K562 (cell line): ENCODE measurements around the gene TRANK1. TPM values are rescaled to one million over a fixed set of nuclear protein-coding genes. Genes with fewer than 3 reads are reported as not detected.

ENCODE experiments used
- ATAC-seq: fragments of 200-7000 bp; cut with Tn5 transposase; 3 replicates; pipeline ENCODE4 v1.9.1; 2020; ENCODE audit warnings: moderate library complexity
- BruUV-seq: library from RNA; stranded (reverse); fragments of 400-500 nt; replicated peaks from 2 replicates; lab custom pipeline; 2021; lab: Mats Ljungman, UMichigan
- CTCF ChIA-PET: fragments of 300-600 bp; formaldehyde crosslinking; extraction: SDS; loops from one replicate; lab custom pipeline; 2021; ENCODE audit warnings: low intra/inter-chr PET ratio; lab: Yijun Ruan, JAX
- POLR2A ChIA-PET: fragments of 300-600, 350-650 bp; sonication (Branson Sonifier 250); formaldehyde crosslinking; extraction: SDS; loops from one replicate; lab custom pipeline; 2021; ENCODE audit warnings: antibody characterized with exemption, inconsistent platforms; lab: Yijun Ruan, JAX
- DNase-seq, 4 experiments: peaks; one replicate each; pipeline versions ENCODE4 v3.0.0 to v3.0.0-alpha.2; 2011 to 2018; ENCODE audit warnings: low spot score in 3 of 4, mixed read lengths in 3 of 4; ENCODE audit errors: extremely low read depth in 1 of 4
- FAIRE-seq: peaks from 2 replicates; lab custom pipeline; 2011; peaks lifted over from hg19 to GRCh38; lab: Jason Lieb, UNC
- H2AFZ ChIP-seq: 2 replicates; pipeline ENCODE4 v1.6.0; 2011; ENCODE audit warnings: low read depth, low read length, control low read depth, inconsistent platforms
- H3K27ac ChIP-seq: fragments of 200-600 bp; 3 replicates; pipeline ENCODE4 v1.8.0; 2011; ENCODE audit warnings: low read depth, mild to moderate bottlenecking, control low read depth, inconsistent platforms, low read length, moderate library complexity, mixed read lengths; ENCODE audit errors: extremely low read depth
- H3K27me3 ChIP-seq, 2 experiments: fragments of 300-600 bp in 1 of 2; 2 replicates in 1 of 2; 3 replicates in 1 of 2; pipeline versions ENCODE4 v1.6.0 to v1.8.0; 2011; ENCODE audit warnings: inconsistent platforms in 2 of 2, low read length in 2 of 2, mild to moderate bottlenecking in 1 of 2, mixed read lengths in 1 of 2, moderate library complexity in 1 of 2; ENCODE audit not compliant: control insufficient read depth in 2 of 2, insufficient read depth in 2 of 2
- H3K36me3 ChIP-seq: fragments of 300-600 bp; 3 replicates; pipeline ENCODE4 v1.8.0; 2011; ENCODE audit warnings: mild to moderate bottlenecking, low read length, inconsistent platforms; ENCODE audit not compliant: control insufficient read depth, insufficient read depth
- H3K4me1 ChIP-seq, 2 experiments: fragments of 200-600 bp in 1 of 2; replicated peaks in 1 of 2; 2 replicates in 1 of 2; 3 replicates in 1 of 2; pipeline versions ENCODE4 v1.5.1 to v1.8.0; 2011; ENCODE audit warnings: inconsistent platforms in 2 of 2, low read length in 2 of 2, mild to moderate bottlenecking in 1 of 2, mixed read lengths in 1 of 2, moderate library complexity in 1 of 2; ENCODE audit not compliant: control insufficient read depth in 2 of 2, insufficient read depth in 2 of 2
- H3K4me2 ChIP-seq: 2 replicates; pipeline ENCODE4 v1.6.1; 2011; ENCODE audit warnings: low read length, control low read depth, inconsistent platforms, mixed read lengths; ENCODE audit not compliant: insufficient read depth
- H3K4me3 ChIP-seq: fragments of 200-600 bp; sonication (generic), shearing (Covaris generic); 2 replicates; pipeline ENCODE4 v1.5.1; 2016; ENCODE audit warnings: control low read depth, inconsistent platforms
- H3K79me2 ChIP-seq: fragments of 200-600 bp; 3 replicates; pipeline ENCODE4 v1.8.0; 2011; ENCODE audit warnings: low read length, inconsistent platforms; ENCODE audit not compliant: control insufficient read depth, insufficient read depth
- H3K9ac ChIP-seq, 2 experiments: 2 replicates each; pipeline versions ENCODE4 v1.6.0 to v1.6.1; 2011; ENCODE audit warnings: low read depth in 2 of 2, low read length in 2 of 2, control low read depth in 1 of 2, inconsistent platforms in 1 of 2, mild to moderate bottlenecking in 1 of 2, mixed read lengths in 1 of 2; ENCODE audit not compliant: insufficient read depth in 1 of 2
- H3K9me1 ChIP-seq: one replicate; pipeline ENCODE4 v1.6.0; 2011; ENCODE audit warnings: inconsistent platforms, mild to moderate bottlenecking, low read length, moderate library complexity; ENCODE audit not compliant: control insufficient read depth, insufficient read depth
- H3K9me3 ChIP-seq: replicated peaks from 2 replicates; pipeline ENCODE4 v1.5.1; 2011; ENCODE audit warnings: low read depth, low read length, inconsistent platforms; ENCODE audit not compliant: control insufficient read depth, insufficient read depth
- H4K20me1 ChIP-seq: replicated peaks from 2 replicates; pipeline ENCODE4 v1.6.1; 2011; ENCODE audit warnings: low read length, inconsistent platforms, mixed read lengths; ENCODE audit not compliant: control insufficient read depth, insufficient read depth
- BRD9 ChIP-seq: fragments of 450-650 bp; IDR thresholded peaks from 2 replicates; pipeline ENCODE4 v1.6.1; 2018; ENCODE audit warnings: low read depth; ENCODE audit not compliant: partially characterized antibody
- C11orf30 ChIP-seq: fragments of 450-650 bp; IDR thresholded peaks from 2 replicates; pipeline ENCODE4 v1.6.1; 2016; ENCODE audit warnings: low read depth, mild to moderate bottlenecking
- CHAMP1 ChIP-seq: fragments of 450-650 bp; IDR thresholded peaks from 2 replicates; pipeline ENCODE4 v1.6.1; 2016; ENCODE audit warnings: mild to moderate bottlenecking
- COPS2 ChIP-seq: fragments of 450-650 bp; conservative IDR thresholded peaks from 2 replicates; pipeline ENCODE4 v1.6.1; 2016; ENCODE audit warnings: mild to moderate bottlenecking, moderate library complexity
- CXXC5 ChIP-seq: fragments of 250-450 bp; sonication (Bioruptor Pico); IDR thresholded peaks from 2 replicates; pipeline ENCODE4 v1.8.0; 2022; ENCODE audit warnings: inconsistent platforms, mild to moderate bottlenecking, moderate library complexity
- MAFG ChIP-seq: fragments of 450-650 bp; conservative IDR thresholded peaks from 2 replicates; pipeline ENCODE4 v1.6.1; 2016; ENCODE audit warnings: missing genetic modification characterization, missing compliant biosample characterization
- MTA1 ChIP-seq: fragments of 450-650 bp; IDR thresholded peaks from 2 replicates; pipeline ENCODE4 v1.6.1; 2017; ENCODE audit warnings: borderline replicate concordance
- NEUROD1 ChIP-seq: fragments of 150-350 bp; IDR thresholded peaks from 2 replicates; pipeline ENCODE4 v1.6.1; 2014; ENCODE audit warnings: borderline replicate concordance, low read length, low read depth; ENCODE audit not compliant: partially characterized antibody
- NFATC3 ChIP-seq: fragments of 450-650 bp; IDR thresholded peaks from 2 replicates; pipeline ENCODE4 v1.6.1; 2017; ENCODE audit warnings: mild to moderate bottlenecking
- NFE2 ChIP-seq: IDR thresholded peaks from 2 replicates; pipeline ENCODE4 v1.6.1; 2014; ENCODE audit warnings: antibody characterized with exemption, low read depth
- PHF21A ChIP-seq: fragments of 450-650 bp; IDR thresholded peaks from 2 replicates; pipeline ENCODE4 v1.6.1; 2017; ENCODE audit warnings: low read depth, borderline replicate concordance
- PKNOX1 ChIP-seq: fragments of 450-650 bp; IDR thresholded peaks from 2 replicates; pipeline ENCODE4 v1.6.1; 2016
- TCF7L2 ChIP-seq: fragments of 150-350 bp; IDR thresholded peaks from 2 replicates; pipeline ENCODE4 v1.6.1; 2016; ENCODE audit warnings: low read depth, mild to moderate bottlenecking, low read length, moderate library complexity
- ZNF316 ChIP-seq: fragments of 450-650 bp; IDR thresholded peaks from 2 replicates; pipeline ENCODE4 v1.6.1; 2016
- ZNF507 ChIP-seq: conservative IDR thresholded peaks from 2 replicates; pipeline ENCODE4 v1.6.1; 2017; ENCODE audit warnings: missing genetic modification characterization, missing compliant biosample characterization
- WGBS: fragments of 100-300 bp; shearing (Covaris generic); methylation state at CpG from one replicate; pipeline ENCODE4 v1.1.6; 2016; ENCODE audit warnings: low coverage, mixed read lengths; ENCODE audit not compliant: insufficient coverage; ENCODE audit errors: missing lambda C conversion rate; 5-methylcytosine and 5-hydroxymethylcytosine counted together
- in situ Hi-C: fragments of 300-500 bp; cut with MboI; formaldehyde crosslinking; loops from 4 replicates; pipeline ENCODE4 v1.15.0; 2018; ENCODE audit warnings: inconsistent platforms, mixed read lengths
- intact Hi-C: fragments of 100-400 bp; cut with micrococcal nuclease; formaldehyde crosslinking; loops from 2 replicates; pipeline ENCODE4 v1.14.2; 2022
- polyA plus RNA-seq, 8 experiments: library from polyadenylated mRNA; depleted of rRNA in 4 of 8; stranded (reverse) in 5 of 8; unstranded in 3 of 8; fragments of >200 nt; fragmentation: Nextera tagmentation in 2 of 8; fragmentation: Illumina TruSeq in 1 of 8; extraction: Ambion mirVana in 2 of 8; extraction: Trizol in 1 of 8; gene quantifications; 2 replicates each; pipeline versions ENCODE4 v1.2.1 to v1.2.3, GENCODE V29; 2011 to 2014; ENCODE audit warnings: inconsistent platforms in 1 of 8, missing spikeins in 1 of 8
- total RNA-seq, 7 experiments: library from RNA; depleted of rRNA in 6 of 7; stranded (reverse); fragments of >200 nt in 6 of 7; fragmentation: Illumina TruSeq in 2 of 7; extraction: Trizol in 2 of 7; gene quantifications; 2 replicates each; pipeline versions ENCODE4 v1.2.1 to v1.2.3, GENCODE V29; 2011 to 2021; ENCODE audit warnings: low replicate concordance in 1 of 7
- TF ChIP-seq, protein P1 (sequence below): sonication (generic); formaldehyde crosslinking; IDR thresholded peaks from 2 replicates; pipeline ENCODE4 v1.8.1; 2023; ENCODE audit warnings: mild to moderate bottlenecking, missing genetic modification reagents
- TF ChIP-seq, protein P2 (sequence below): fragments of 250-450 bp; sonication (Bioruptor Pico); IDR thresholded peaks from 2 replicates; pipeline ENCODE4 v1.8.0; 2021; ENCODE audit warnings: borderline replicate concordance, mild to moderate bottlenecking, moderate library complexity; ENCODE audit not compliant: poor library complexity, severe bottlenecking

TRANK1 gene
- total and polyA plus RNA-seq, 9 of the 15 experiments (the other 6 are each of a cell fraction or from before 2014, with no cell fraction given) = 0.41 to 5.3 (median 2.1) TPM

DNA sequence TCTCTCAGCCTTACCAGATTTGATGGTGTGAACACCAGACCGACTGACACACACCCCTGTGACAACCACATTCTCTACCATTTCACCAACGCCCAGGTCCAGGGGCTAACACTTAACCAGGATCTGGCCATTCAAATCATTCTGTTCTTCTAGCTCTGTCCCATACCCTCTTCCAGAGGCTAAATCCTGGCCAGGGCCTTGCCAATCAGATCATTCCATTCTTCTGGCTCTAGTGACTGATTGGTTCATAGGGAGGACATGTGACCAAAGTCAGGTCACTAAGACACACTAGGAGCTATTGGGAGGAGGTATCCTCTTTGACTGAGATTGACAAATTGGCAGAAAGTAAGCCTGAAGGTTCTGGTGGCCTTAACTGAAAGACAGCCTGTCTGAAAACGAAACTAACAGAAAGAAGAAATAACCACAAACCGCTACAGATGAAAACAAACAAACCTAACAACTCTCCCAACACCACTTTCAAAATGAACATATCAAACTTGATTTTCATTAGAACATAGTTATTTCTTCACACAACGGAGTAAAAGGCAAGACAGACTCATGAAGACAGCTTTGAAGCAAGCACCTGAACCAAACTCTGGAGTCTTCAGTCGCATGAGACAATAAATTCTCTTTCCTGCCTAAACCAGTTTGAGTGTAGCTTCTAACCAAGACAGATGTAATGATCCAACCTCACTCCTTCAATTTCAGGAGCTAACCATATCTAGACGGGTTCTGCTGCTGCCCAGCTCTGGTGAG, 68.5 kb downstream of the TRANK1 start (continued):
- TF ChIP-seq, protein P1, sequence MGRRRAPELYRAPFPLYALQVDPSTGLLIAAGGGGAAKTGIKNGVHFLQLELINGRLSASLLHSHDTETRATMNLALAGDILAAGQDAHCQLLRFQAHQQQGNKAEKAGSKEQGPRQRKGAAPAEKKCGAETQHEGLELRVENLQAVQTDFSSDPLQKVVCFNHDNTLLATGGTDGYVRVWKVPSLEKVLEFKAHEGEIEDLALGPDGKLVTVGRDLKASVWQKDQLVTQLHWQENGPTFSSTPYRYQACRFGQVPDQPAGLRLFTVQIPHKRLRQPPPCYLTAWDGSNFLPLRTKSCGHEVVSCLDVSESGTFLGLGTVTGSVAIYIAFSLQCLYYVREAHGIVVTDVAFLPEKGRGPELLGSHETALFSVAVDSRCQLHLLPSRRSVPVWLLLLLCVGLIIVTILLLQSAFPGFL (CRISPR knock-in tag) = no peak
- TF ChIP-seq PHF21A = peak; percentile 86; the same call in 1 of the 2 replicates

GRCh38 chr3:36875397-36875796, 69.5 kb downstream of the TRANK1 start:
- in situ Hi-C loops (no loop called here), intact Hi-C loops (no loop called here)
- Histone ChIP-seq H3K27ac (no peak overlapping the region), H3K9me3 (no peaks in the 10 kb centered on the region), H3K36me3 (no peaks in the 10 kb centered on the region), H3K9ac (no peak overlapping the region), H3K4me3 (no peak overlapping the region), H3K9me1 (no peaks in the 10 kb centered on the region), H3K4me1 (peaks cover 3 to 4% of the 10 kb centered on the region in 2 experiments; a peak in 2 of 5 replicates), H3K27me3 (no peaks in the 10 kb centered on the region), H3K4me2 (no peak overlapping the region), H3K79me2 (no peaks in the 10 kb centered on the region), H4K20me1 (no peaks in the 10 kb centered on the region), H2AFZ (no peak overlapping the region)
- DNase-seq (no peak), ATAC-seq (peak; percentile 58), FAIRE-seq (no peak)
- CTCF ChIA-PET = no interaction called here
- BruUV-seq = no TSS peak
- TF ChIP-seq PKNOX1 (peak; percentile 25; the same call in 1 of the 2 replicates), NEUROD1 (no peak), CHAMP1 (no peak), MAFG (tag) (peak; percentile 53; the same call in 1 of the 2 replicates), C11orf30 (peak; percentile 59), NFE2 (peak; percentile 59; the same call in 1 of the 2 replicates), ZNF507 (tag) (no peak), MTA1 (no peak), TCF7L2 (no peak), ZNF316 (peak; percentile 44), CXXC5 (CRISPR knock-in tag) (no peak), NFATC3 (no peak), COPS2 (no peak), BRD9 (no peak)
- TF ChIP-seq, protein P2, sequence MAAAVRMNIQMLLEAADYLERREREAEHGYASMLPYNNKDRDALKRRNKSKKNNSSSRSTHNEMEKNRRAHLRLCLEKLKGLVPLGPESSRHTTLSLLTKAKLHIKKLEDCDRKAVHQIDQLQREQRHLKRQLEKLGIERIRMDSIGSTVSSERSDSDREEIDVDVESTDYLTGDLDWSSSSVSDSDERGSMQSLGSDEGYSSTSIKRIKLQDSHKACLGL = no peak
- 40% methylated on average over 3 of the region's 3 CpGs for WGBS
- POLR2A ChIA-PET = interaction anchor here (1.1 kb wide), 1 partner anchor 8 kb away, joined by 4 read pairs; no protein-coding TSS in a partner anchor
